HS-5 (cell line): ENCODE results near the gene CDKN2B.

Experiments used
- DNase-seq: peaks from one replicate; pipeline ENCODE4 v3.0.0-alpha.2; 2012; ENCODE audit warnings: low read depth

Gene CDKN2B

DNA sequence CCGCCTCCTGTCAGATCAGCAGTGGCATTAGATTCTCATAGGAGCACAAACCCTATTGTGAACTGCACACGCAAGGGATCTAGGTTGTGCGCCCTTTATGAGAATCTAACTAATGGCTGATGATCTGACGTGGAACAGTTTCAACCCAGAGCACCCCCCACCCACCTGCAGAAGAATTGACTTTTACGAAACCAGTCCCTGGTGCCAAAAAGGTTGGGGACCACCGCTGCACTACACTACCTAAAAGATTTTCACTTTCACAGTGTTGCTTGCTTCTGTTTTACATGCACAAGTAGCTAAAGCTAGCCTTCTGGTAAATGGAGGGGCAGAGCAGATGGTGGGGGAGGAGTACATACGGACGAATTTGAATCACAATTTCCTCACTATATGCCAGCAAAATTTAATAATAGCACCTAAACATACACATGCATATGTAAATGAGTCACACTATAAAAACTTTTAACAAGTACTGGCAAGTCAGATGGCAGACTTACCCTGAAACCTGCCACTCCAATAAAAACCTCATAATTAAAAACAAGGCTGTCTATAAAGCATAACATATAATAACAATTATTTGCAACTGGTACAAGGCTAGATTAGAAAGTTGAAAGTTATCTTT lies 24.0 kb upstream of the CDKN2B start:
- no peak for DNase-seq

GRCh38 chr9:22031655-22032411 lies 22.7 kb upstream of the CDKN2B start:
- no peak for DNase-seq

DNA sequence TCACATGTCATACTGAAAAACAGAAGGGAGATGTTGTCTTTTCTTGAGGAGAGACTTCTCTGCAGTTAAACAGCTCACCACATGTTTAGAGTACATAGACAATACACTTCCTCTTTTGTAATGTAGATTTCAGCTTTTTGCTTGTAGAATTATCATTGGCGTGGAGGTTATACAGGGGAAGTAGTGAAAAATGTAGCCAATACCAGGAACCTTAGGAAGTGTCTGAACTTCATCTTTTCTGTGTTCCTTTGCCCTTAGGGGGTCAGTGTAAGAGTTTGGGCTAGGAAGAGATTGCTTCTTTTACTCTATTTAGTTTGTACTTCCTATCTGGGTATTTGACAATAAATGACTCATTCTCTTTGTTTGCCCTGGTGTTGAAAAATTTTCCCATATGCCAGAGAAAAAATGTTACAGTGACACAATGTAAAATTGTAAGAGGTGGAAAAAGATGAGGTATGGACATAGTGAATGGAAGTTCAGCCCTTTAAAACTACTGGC lies 21.0 kb upstream of the CDKN2B start:
- DNase-seq = peak; percentile 69

DNA sequence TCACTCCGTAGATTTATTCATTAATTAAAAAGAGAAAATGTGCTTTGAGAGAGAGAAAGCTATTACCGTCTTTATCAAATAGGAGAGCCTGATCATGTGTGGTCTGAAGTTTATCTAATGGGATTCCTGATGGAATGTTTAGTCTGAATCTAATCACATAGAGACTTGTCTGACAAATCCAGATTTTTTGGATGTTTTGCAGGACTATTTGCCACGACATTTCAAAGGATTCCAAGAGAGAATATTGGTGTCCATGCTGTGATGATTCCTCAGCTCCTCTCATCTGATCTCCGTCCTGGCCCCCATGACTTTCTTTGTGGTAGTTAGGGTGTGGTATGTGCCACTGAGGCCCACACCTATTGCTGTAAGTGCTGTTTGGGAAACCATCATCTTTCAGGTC lies 20.1 kb upstream of the CDKN2B start:
- DNase-seq = no peak

- DNase-seq = no peak
These were observed 19.3 kb upstream of the CDKN2B start for GRCh38 chr9:22028394-22028793.

GRCh38 chr9:22026696-22027095 lies 17.6 kb upstream of the CDKN2B start:
- no peak for DNase-seq

DNA sequence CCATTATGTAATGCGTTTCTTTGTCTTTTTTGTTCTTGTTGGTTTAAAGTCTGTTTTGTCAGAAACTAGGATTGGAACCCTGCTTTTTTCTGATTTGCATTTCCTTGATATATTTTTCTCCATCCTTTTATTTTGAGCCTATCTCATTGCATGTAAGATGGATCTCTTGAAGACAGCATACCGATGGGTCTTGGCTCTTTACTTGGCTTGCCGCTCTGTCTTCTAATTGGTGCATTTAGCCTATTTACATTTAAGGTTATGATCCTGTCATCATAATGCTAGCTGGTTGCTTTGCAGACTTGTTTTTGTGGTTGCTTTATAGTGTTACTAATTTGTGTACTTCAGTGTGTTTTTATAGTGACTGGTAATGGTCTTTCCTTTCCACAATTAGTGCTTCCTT lies 13.3 kb upstream of the CDKN2B start:
- DNase-seq = no peak

DNA sequence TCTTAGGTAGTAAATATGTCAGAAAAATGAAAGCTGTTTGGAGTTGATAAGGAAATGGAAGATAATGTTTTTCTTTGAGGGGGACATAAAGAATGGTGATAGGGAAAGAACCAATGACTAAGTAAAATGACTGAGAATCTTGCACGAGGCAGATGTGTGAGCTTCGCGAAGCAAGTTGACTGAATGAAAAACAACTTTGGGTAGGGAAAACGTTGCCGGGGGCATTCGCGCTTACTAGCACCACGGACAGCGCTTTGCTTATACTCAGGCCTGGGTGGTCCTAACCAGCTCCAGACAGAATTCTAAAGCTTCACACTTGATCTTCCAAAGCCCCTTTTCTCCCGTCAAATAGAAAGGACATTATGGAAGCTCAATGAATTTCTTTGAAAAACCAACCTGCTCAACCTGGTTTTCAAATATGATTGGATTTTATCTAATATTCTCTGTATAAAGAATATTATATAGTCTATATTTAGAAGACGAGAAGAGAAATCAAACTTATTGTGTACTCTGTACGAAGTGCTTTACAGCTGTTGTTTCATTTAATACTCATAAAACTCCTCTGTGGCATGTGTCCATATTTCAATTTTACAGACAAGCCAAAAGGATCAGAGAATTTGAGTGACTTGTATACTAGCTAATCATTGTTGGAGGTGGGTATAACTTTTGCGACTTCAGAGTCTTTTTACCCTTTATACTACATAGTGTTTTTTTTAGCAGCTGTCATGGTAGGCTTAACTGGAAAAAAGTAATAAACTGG lies 1.9 kb upstream of the CDKN2B start:
- no peak for DNase-seq

DNA sequence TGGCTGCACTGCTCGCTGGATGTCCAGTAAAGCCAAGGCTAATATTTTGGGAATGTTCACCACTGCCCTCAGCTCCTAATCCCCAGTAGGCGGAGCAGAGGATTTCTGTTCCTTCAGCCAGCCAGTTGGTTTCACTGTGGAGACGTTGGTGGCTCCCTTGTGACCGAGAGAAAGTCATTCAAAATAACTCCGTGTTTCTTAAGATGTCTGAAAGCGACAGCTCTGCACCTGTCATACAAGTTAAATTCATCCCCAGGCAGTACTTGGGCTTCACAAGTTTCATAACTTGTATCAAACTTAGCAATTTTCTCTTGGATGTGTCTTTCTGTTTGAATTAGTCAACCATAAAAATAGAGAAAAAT lies 382 bp upstream of the CDKN2B start:
- no peak for DNase-seq

DNA sequence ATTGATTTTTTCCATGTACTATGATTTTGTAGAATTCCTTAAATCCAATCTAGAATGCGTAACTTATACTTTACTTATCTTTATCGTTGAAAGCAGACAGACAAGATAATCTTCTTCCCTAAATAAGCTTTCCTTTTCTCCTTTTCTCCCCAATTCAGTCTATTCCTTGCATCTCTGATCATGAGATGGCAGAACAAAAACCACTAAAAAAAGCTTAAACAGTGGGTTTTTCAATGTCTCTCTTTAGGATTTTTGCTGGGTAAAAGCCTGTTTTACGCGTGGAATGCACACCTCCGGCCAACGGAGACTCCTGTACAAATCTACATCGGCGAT lies 755 bp downstream of the CDKN2B start:
- peak; percentile 16 for DNase-seq

DNA sequence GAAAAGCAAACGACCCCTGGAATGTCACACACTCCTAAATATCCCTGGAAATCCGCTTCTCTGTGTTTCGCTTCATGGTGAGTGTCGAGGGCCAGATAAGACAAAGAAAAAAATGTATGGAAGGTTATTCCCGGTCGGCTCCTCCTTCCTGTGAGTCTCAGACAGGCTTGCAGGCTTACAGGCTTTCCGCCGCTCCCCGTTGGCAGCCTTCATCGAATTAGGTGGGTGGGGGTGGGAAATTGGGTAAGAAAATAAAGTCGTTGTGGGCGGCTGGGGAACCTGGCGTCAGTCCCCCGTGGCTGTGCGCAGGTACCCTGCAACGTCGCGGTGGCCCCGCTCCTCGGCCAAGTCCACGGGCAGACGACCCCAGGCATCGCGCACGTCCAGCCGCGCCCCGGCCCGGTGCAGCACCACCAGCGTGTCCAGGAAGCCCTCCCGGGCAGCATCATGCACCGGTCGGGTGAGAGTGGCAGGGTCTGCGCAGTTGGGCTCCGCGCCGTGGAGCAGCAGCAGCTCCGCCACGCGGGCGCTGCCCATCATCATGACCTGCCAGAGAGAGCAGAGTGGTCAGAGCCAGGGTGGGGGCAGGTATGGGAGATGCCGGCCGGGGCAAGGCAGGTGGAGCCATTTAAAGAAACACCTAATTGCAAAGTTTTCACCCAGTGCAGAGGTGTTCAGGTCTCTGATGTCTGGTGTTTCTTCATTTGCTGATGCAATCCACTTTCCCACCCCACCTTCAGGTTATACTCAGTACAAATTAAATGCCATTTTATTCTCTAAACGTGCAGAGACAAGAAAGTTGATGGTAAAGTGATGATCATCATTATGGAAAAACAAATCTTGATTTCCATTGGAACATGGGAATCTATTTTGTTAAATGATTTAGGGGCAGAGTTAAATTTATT lies 3.2 kb downstream of the CDKN2B start:
- DNase-seq = no peak

- DNase-seq = no peak
These were observed 3.9 kb downstream of the CDKN2B start for GRCh38 chr9:22005021-22005701.

- no peak for DNase-seq
These were observed 7.1 kb downstream of the CDKN2B start for GRCh38 chr9:22002038-22002437.

DNA sequence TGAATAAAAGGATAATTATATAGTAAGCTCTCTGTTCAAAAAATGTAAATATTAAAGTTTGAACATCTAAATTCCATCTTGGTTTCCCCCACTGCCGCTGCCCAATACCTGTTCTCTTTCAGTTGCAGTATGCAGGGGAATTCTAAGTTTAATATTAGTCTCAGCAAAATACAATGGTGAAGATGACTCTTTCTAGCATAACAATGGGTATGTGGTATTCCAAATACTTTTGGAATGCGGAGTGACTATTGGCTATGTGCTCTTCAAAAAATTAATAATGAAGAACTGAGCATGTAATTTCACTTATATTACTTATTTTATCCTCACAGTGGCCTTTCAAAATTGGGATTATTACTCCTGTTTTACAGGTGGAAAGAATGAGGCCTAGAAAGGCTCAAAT lies 11.1 kb downstream of the CDKN2B start:
- DNase-seq = no peak

DNA sequence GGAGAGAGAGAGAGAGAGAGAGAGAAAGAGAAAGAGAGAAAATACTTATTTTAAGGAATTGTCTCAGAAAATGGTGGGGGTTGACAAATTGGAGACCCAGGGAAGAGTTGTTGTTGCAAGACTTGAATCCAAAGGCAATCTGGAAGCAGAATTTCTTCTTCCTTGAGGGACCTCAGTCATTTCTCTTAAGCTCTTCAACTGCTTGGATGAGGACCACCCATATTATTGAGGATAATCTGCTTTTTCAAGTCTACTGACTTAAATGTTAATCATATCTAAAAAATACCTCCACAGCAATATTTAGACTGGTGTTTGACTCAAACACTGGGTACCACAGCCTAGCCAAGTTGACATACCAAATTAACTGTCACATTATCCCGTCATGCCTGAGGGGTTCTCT lies 11.6 kb downstream of the CDKN2B start:
- no peak for DNase-seq

DNA sequence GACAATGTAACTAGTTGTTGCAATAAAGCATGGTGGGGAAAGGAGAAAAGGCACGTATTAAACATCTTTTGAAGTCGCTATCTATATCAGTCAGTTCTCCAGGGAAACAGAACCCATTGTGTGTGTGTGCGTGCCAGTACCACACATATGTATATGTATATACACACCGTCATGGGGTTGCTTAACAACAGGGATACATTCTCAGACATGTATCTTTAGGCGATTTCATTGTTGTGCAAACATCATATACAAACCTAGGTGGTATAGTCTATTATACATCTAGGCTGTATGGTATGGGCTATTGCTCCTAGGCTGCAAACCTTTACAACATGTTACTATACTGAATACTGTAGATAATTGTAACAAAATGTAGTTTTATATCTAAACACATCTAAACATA lies 12.2 kb downstream of the CDKN2B start:
- DNase-seq = no peak

DNA sequence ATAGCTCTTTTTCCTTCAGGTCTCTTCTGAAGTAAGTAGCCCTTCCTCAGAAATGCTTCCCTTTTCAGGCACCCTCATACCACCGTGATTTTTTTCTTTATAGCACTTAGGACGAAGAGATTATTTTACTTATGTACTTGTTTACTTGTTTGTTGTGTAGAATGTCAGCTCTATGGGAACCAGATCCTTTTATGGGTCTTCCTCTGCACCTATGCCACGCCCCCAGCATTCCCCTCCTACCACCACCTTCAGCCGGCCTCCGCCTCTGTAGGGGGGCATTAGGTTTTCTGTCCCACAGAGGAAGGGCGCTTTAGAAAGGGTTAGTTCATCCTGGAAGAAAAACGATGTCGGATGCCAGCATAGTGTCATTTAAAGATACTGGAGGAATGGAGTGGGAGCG lies 12.7 kb downstream of the CDKN2B start:
- DNase-seq = no peak

GRCh38 chr9:21995666-21996398 lies 13.3 kb downstream of the CDKN2B start:
- no peak for DNase-seq

- peak; percentile 49 for DNase-seq
These were observed 14.0 kb downstream of the CDKN2B start for GRCh38 chr9:21995006-21995665.

GRCh38 chr9:21994556-21995005 lies 14.5 kb downstream of the CDKN2B start, which contains the start of gene CDKN2B-AS1:
TSS of gene CDKN2B-AS1 (plus strand) at chr9:21994791.
- peak; percentile 56 for DNase-seq
